Right lobe of liver (tissue), 4 donors: Measurements from ENCODE around the gene KLF17.

ENCODE experiments used
- CTCF ChIP-seq, 4 donors: fragments of 200-600 bp in 3 of 4; fragments of 450-650 bp in 1 of 4; IDR thresholded peaks; one replicate each; pipeline versions ENCODE4 v1.5.1 to v1.8.0; 2016 to 2022; ENCODE audit warnings: antibody characterized with exemption in 4 of 4, mild to moderate bottlenecking in 2 of 4
- POLR2A ChIP-seq: fragments of 450-650 bp; IDR thresholded peaks from one replicate; pipeline ENCODE4 v1.6.1; 2017; ENCODE audit warnings: antibody characterized with exemption, mild to moderate bottlenecking
- donor health status: DM: no; HTN: no; CAD: no.
- donor health status: DM: no; HTN: no; CAD: no.
- donor health status: DM: no; HTN: yes; CAD: no.

- no peak for TF ChIP-seq CTCF (IDR thresholded peaks at IDR 0.05)
- TF ChIP-seq POLR2A = no peak
Observed at GRCh38 chr1:44146536-44147361, 28.1 kb downstream of the KLF17 start.
